HG02759 (cell line): ENCODE data around the gene DNAJC18.
"Not testable (repeated sequence)": the region's sequence is repeated elsewhere in the genome, so short reads cannot be mapped to it uniquely, and the experiment has no call there.

Source experiments
- ATAC-seq: cut with Tn5 transposase; IDR thresholded peaks from one replicate; pipeline ENCODE4 v1.9.1; 2021; ENCODE audit warnings: mild to moderate bottlenecking, moderate library complexity; ENCODE audit not compliant: unreplicated experiment

The DNAJC18 gene

DNA sequence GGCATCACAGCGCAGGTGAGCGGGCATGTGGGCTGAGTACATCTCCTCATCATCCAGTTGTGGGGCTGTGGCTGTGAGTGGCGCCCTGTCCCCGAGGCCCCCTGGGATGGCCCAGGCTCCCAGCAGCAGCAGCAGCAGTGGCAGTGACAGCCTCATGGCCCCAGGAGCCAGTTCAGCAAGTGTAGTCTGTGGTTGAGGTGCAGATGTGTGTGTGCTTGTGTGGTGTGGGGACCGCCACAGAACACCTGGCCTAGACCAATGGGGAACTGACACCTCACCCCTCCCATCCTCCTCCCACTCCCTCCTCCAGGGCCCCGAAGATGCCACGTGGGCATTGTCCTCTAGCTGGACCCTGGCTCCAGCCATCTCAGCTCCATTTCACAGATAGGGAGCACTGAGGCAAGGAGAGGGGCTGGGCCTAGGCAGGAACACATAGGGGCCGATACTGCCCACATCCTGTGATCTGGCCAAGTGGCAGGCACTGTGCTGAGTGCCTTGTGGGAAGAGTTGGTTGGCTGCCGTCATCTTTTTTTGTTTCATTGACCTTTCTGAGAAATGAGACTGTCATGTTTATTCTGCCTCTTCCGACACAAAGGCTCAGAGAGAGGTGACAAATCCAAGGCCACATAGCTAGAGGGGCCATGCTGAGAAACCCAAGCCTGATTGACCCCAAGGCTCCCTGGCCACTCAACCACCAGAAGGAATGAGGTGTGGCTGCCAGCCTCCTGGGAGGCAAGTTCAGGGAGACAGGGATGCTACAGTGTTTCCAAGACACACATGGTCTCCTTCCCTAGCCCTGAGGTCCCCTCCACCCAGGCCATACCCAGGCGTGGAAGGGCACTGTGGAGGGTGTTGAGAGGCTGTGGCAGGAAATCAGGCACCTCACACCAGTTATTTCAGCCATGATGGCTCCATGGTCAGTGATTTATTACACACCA is 49.4 kb downstream of the DNAJC18 start, which contains the start of gene MZB1:
Gene MZB1 (minus strand): TSS at position 213 of the 938 bp plus-strand sequence. CDS start 57 bp downstream, at position 156.
- ATAC-seq: peak; percentile 46

DNA sequence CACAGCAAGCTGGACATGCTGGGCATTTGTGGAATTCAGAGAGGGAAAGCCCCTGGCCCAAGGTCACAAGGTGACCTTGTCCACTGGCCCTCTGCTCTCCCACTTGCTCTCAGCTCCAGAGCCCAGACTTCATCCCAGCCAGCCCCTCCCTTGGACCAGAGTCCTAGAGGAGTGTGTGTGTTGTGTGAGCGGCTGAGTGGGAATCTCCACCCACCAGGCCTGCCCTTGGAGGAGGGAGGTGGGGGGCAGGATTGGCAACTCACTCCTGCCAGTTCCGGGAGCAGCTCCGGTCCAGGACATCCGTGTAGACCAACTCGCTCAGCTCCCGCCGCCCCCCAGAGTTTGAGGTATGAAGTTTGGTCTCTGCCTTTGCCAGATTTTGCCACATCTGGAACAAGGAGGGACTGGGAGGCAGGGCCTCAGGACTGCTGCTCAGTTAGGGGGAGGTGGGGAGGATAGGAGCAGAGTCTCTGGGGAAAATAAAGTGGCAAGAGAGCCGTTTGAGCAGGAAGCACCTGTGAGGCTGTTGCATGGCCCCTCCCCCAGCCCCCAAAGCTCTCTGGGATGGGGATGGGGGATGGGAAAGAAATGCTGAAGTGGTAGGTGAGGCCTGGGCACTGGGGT is 51.0 kb downstream of the DNAJC18 start:
- no peak for ATAC-seq

DNA sequence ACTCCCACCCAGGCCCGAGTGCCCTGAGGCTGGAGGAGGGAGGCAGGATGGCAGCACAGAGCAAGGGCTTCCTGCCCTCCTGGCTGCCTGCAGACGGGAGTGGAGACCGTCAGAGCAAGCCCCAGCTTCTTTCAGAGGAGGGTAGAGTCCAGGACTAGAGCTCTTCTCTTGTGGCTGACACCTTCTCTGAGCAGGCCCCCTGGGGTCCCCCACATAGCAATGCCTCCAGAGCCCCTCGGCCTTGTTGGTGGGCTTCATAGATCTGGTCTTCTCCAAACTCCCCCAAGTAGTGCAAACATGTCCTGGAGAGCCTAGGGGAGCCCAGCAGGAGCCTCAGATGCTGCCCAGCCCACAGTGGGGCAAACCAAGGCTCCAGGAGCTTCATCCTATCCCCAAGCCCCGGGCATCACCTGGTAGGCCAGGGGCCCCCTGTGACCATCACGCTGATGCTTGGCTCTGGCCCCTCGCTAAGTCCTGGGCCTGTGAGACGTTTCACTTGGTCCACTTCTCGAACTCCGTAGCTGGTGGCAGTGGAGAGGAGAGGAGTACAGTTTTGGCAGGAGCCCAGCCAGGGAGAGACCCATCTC is 51.6 kb downstream of the DNAJC18 start:
- ATAC-seq: no peak

DNA sequence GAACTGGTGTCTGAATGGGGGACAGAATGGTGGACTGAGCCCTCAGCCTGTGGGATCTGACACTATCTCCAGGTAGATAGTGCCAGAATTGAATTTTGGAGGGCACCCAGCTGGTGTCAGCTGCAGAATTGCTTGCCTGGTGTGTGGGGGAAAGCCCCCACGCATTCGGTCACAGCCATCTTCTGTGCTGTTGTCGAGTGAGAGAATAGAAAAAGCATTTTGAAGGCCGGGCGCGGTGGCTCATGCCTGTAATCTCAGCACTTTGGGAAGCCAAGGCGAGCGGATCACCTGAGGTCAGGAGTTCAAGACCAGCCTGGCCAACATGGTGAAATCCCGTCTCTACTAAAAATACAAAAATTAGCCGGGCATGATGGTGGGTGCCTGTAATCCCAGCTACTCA is 52.4 kb downstream of the DNAJC18 start:
- not testable (repeated sequence) for ATAC-seq

DNA sequence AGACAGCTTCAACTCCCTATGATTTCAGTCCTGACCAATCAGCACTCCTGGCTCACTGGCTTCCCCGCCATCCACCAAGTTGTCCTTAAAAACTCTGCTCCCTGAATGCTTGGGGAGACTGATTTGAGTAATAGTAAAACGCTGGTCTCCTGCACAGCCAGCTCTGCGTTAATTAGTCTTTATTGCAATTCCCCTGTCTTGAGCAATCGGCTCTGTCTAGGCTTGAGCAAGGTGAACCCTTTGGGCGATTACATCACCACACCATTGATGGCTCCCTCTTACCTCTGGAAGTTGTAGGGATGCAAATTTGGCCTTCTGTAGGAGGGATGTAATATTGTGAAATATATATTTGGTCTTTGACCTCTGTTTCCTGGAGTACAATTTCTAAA is 53.3 kb downstream of the DNAJC18 start:
- no peak for ATAC-seq

DNA sequence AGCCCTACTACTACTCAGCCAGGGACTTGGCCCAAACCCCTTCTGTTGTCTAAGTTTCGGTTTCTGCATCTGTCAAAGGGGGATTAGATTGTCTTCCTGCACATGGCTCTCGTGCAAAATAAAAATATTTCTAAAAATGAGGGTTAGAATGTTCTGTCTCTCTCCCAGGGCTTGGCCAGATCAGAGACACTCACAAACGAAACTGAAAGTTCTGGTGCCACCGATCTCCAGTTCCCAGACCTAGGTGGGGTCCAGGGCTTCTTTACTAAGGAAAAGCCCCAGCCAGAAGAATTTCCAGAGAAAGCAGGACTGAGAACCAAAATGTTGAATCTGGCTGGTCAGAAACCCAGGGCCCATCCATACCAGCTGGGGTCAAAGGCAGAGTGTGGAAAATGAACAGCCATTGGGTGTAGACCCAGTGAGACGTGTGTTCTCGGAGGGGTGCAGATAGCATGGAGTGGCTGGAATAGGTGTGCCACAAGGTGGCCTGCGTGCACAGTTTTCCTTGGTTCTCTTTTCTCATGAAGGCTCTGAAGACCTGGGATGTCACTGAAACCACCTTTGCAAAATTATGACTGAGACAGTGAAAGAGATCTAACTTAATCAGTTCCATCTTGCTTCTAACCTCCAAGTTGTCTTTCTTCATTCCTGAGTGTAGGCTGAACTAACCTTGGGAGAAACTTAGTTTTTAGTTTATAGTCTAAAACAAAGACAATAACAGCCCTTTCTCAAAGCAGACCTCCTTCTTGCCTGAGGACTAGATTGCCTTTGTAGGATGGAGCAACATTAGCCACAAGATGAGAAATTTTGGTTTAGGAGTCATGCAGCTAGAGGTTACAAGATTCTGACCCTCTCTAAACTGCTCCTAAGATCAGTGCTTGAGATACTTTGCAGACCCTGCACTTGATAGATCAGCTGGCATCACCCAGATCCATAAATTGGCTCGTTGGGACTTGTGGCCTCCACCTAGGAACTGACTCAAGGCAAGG is 54.0 kb downstream of the DNAJC18 start:
- no peak for ATAC-seq

DNA sequence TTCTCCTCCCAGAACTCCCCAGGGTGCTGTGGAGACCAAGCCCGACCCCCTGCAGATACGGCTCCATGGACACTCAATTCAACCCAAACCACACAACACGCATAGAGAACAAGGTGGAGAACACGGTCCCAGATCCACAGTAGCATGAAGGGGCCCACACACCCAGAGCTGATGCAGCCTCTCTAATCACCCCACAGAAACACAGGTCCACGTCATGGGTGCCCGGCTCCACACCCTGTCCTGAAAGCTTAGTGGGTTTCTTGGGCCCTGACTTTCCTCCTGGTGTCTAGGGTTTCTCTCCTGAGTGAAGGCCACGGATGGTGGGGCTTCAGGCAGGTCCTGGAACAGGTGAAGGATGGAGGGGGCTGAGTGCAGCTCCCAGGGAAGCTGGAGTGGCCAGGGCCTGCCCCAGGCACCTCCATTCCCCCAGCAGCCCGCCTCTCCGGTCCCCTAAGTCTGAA is 54.7 kb downstream of the DNAJC18 start:
- ATAC-seq: no peak

DNA sequence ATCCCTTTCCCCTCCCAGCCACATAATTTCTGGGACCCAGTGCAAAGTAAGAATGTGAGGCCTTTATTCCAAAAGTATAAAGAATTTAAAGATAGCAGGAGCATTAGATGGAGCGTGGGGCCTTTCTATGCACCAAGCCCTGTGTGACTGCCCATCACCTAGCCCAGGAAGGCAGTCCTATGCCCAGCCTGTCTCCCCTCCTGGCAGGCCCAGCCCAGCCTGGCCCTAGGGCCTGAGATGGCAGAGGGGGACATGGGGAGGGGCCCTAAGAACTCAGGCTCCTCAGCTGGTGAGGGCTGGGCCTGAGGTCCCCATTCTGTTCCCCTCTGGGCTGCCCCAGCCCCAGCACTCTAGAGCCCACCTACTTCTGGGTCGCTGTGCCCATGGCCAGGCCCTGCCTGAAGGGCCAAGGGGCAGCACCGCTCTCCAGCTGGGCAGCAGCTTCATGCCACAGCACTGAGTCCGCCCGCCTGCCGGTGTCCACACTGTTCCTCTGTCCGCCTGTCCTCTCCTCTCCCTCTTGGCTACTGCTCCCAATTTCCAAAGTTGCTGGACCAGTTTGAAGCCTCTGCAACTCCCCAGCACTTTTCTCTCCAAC is 55.2 kb downstream of the DNAJC18 start:
- no peak for ATAC-seq

DNA sequence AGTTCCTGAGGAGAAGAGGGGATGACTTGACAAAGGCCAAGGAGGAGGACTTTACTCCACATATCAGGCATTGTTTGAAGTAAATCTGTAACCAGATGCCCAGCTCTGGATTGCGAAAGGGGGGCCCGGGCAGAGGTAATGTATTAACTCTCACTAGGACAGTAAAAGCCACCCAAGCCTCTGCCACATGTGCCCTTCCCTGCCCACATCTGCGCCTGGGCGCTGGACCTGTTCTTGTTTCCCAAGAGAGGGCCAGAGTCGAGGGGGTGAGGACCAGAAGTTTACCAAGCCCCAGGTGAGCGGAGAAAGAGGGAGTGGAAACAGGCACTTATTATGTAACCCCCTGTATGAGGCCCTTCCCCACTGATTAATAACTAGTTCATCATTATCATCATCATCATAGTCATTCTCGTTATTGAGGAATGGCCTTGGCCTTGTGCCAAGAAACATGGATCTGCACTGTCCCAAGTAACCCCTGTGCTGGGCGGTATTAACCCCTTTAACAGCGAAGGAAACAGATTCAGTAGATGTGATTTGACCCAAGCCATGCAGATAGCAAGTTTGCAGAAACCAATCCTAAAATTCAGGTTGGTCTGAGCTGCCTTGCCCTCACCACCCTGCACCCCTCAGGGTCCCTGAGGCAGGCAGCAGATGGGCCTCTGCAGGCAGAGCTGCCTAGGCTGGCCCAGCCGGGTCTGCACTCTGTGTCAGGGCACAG is 55.9 kb downstream of the DNAJC18 start, which contains the start of gene SLC23A1:
Gene SLC23A1 (minus strand): TSS at position 23 of the 718 bp plus-strand sequence. CDS start 44 bp downstream, outside the sequence.
- no peak for ATAC-seq

DNA sequence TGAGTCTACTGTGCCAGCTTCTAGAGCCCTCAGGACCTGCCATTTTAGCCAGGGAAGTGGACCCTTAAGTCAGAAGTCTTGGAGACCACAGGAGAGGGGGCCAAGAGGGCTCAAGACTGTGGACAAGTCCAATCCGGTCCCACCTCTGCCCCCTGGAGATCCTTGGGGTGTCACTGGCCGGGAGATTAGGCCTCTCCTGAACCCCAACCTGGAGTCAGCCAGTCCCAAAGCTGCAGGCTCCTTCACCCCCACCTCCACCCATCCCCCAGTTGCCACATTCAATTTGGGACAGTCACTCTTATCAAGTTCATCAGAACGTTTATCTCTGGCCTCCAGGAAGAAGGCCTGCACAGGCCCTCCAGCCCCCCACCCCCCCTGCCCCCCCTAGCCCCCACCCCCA is 56.5 kb downstream of the DNAJC18 start:
- ATAC-seq: no peak

DNA sequence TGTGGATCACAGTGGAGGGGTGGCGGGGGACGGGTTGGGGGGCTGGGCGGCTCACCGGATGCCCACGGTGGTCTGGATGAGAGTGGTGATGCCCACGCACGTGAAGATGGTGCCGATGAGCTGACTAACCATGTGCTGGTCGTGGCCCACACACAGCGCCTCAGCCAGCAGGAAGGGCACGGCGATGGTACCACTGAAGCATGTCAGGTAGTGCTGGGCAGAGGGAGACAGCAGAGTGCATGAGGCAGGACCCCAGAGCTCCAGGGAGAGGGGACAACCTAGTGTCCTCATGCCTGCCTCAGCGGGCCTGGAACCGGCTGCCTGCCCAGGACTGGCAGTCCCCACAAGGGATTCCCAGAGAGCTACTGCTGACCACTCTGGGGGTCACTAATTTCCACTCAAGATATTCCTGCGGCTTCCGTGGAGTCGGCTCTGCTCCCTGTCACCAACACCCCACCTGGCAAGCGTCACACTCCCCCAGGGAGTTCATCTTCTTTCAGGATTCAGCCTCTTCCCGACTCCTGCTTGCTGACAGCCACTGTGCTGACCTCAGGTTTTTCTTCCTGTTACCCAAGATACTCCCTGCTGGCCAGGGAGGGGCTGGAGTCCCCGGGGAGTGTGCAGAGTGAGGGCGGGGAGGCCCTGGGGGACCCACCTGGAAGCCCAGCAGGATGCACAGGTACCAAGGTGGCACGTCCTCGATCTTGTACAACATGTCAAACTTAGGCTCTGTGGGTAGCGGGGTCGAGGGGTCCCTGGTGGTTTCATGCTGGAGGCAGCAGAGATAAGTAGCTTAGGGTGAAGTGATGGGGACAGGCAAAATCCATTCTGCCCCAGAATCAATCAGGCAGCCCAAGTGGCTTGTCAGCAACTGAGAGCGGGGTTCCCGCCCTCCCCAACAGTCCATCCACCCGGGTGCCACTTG is 57.2 kb downstream of the DNAJC18 start:
- ATAC-seq: no peak

DNA sequence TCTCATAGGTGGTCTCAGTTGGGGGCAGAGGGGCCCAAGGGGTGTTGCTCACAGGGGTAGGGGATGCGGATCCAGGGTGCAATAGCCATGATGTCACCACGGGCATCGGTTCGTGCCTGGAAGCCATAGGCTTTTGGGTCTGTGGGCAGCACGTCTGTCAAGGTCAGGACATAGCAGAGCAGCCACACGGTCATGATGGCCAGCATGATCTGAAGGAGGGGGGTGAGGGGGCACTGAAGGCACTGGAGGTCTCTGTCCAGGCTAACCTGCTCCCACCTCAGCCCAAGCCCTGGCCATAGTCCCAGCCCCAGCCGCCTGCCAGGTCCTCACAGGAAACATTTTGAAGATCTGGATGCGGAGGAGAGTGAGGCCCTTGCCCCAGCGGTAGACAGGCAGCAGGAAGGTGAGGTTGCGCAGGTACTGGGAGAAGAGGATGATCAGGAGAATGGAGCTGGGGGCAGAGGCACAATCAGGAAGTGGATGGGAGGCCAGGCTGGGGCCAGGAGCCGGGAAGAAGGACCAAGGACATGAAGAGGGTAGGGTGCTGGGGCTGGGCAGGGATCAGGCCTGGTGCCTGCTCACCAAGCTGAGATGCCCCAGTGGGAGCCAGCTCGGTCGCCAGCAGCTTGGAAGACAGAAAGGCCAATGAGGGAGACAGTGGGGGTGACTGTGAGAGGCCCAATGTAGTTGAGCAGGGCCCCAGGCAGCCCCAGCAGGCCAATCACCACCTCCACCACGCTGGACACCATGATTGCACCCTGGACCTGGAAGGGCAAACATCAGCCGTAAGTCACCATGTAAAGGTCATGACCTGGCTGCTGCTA is 59.5 kb downstream of the DNAJC18 start:
- no peak for ATAC-seq

DNA sequence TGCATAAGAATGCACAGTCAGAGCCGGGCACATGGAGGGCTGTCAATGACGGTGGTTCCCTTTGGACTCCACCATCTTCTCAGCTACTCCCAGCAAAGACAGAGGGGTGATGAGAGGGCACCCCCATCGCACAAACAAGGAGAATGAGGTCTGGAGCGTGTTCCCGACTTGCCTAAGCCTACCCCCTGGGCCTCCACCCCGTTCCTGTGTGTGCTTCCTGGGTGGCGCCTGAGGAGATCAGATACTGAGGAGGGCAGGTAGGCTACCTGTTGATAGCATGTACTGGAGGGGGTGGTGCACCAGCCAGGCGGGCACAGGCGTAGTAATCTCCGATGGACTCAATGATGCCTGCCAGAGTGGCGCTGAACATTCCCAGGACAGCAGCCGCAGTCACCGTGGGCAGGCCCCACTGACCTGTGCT is 60.4 kb downstream of the DNAJC18 start:
- no peak for ATAC-seq

DNA sequence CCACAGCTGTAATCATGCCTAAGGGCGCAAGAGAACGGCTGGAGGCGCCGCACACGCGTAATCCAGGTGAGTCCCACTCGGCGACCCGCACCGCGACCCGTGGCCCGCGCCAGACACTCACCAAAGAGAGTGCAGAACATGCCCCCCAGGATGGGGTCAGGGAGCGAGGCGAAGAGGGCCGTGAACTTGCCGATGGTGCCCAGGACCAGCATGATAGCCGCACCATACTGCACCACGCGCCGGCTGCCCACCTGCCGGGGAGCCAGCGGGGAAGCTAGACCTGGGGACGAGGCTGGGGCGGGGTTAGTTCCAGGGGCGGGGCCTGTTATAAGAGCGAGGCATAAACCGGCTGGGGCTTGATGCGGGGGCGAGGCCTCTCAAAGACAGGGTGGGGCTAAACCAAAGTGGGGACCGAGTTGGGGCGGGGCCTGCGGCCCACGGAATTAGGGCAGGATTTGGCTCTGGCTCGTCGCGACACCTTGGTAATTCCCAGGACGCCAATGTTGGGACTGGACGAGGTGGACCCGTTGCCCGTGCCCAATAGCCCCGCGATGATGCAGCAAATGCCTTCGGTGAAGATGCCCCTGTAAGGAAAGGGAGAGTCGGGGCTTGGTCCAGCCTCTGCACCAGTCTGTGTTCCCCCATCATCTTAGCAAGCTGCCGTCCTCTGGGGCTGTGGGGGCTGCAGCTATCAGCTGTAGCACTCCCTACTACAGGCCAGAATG is 61.1 kb downstream of the DNAJC18 start:
- ATAC-seq: no peak

DNA sequence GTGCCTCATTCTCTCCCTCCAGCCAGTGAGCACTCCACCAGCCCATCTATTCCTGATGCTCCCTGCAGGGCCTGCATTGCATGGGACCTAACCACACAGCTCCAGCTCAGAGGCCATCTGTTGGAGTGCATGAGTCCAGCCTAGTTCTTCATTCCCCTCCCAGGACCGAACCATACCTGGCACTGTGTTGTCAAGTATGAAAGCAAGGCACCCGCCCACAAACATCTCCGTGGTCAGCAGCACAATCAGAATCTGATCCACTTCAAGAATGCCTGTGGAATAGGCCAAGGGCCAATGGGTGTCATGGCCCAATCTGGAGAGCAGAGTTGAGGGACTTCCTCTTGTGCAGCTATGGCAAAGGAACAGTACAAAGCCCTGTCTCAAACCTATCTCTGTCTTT is 62.1 kb downstream of the DNAJC18 start:
- ATAC-seq: no peak

DNA sequence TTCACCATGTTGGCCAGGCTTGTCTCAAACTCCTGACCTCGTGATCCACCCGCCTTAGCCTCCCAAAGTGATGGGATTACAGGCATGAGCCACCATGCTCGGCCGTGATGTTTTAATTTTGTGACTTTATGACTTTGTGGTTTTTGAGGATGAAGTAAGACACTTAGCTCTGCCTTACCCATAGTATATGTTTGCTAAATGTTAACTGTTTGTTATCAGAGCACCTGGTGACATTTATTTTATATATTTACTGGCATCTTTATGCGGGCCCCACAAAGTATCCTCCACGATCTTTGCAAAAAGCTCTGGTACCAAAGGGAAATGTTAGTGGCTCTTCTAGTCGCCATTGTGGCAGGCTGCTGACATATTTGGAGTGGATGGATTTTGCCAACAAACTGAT is 63.0 kb downstream of the DNAJC18 start:
- ATAC-seq: no peak

DNA sequence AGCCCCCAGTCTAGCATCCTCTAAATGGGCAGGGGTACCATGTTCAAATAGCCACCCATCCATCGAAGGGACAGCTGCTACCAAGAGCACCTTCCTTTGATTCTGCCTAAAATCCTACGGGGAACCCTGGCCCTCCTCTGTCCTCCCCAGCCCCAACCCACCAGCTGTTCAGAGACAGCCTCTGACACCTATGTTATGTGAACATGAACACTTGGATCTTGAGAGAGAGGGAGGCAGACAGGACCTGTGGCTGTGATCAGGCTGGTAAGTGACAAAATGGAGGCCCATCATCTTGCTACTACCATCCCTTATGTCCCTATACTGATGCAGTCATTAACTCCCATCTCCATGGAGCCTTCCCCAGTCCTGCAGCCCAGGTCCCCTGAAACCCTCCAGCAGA is 64.4 kb downstream of the DNAJC18 start:
- ATAC-seq: no peak
